Smooth muscle cell (in vitro differentiated cells): ENCODE measurements around the gene F10. TPM values are rescaled to one million over a fixed set of nuclear protein-coding genes. Genes with fewer than 3 reads are reported as not detected.

Experiments used
- DNase-seq: peaks from one replicate; lab custom pipeline; 2025; ENCODE audit not compliant: unreplicated experiment; lab: John Stamatoyannopoulos, UW
- H2AFZ ChIP-seq: fragments of 200-600 bp; sonication (generic); 2 replicates; pipeline ENCODE4 v1.6.0; 2016; ENCODE audit warnings: antibody characterized with exemption, low read depth, mild to moderate bottlenecking
- H3F3A ChIP-seq: fragments of 200-600 bp; sonication (generic); 2 replicates; pipeline ENCODE4 v1.6.0; 2017; ENCODE audit warnings: antibody characterized with exemption, low read depth
- H3K27ac ChIP-seq: fragments of 200-600 bp; sonication (generic); 2 replicates; pipeline ENCODE4 v1.5.1; 2016; ENCODE audit warnings: low read depth, mild to moderate bottlenecking
- H3K27me3 ChIP-seq: fragments of 200-600 bp; sonication (generic); 2 replicates; pipeline ENCODE4 v1.6.1; 2016; ENCODE audit warnings: low read depth, mild to moderate bottlenecking
- H3K36me3 ChIP-seq: fragments of 200-600 bp; sonication (generic); 2 replicates; pipeline ENCODE4 v1.5.1; 2016; ENCODE audit warnings: low read depth
- H3K4me1 ChIP-seq: fragments of 200-600 bp; sonication (generic); 2 replicates; pipeline ENCODE4 v1.5.1; 2016; ENCODE audit warnings: low read depth
- H3K4me2 ChIP-seq: fragments of 200-600 bp; sonication (generic); 2 replicates; pipeline ENCODE4 v1.6.0; 2016; ENCODE audit warnings: mild to moderate bottlenecking
- H3K4me3 ChIP-seq: fragments of 200-600 bp; sonication (generic); 2 replicates; pipeline ENCODE4 v1.5.1; 2016; ENCODE audit warnings: mild to moderate bottlenecking
- H3K79me2 ChIP-seq: fragments of 200-600 bp; sonication (generic); 2 replicates; pipeline ENCODE4 v1.6.0; 2016; ENCODE audit warnings: low read depth, mild to moderate bottlenecking
- H3K9ac ChIP-seq: fragments of 200-600 bp; sonication (generic); 2 replicates; pipeline ENCODE4 v1.6.0; 2016; ENCODE audit warnings: low read depth
- H3K9me3 ChIP-seq: fragments of 200-600 bp; sonication (generic); replicated peaks from 2 replicates; pipeline ENCODE4 v1.5.1; 2016; ENCODE audit warnings: low read depth
- H4K20me1 ChIP-seq: fragments of 200-600 bp; sonication (generic); 2 replicates; pipeline ENCODE4 v1.6.0; 2016; ENCODE audit warnings: low read depth
- CTCF ChIP-seq: fragments of 200-600 bp; sonication (generic); IDR thresholded peaks from 2 replicates; pipeline ENCODE4 v1.5.1; 2017; ENCODE audit warnings: borderline replicate concordance, mild to moderate bottlenecking, antibody characterized with exemption; ENCODE audit not compliant: insufficient read depth, poor library complexity, severe bottlenecking
- WGBS: methylation state at CpG from one replicate; pipeline ENCODE4 v1.1.7; 2016; ENCODE audit warnings: low lambda C conversion rate; 5-methylcytosine and 5-hydroxymethylcytosine counted together
- polyA plus RNA-seq: library from polyadenylated mRNA; unstranded; fragments of >200 nt; fragmentation: Nextera tagmentation; extraction: Ambion mirVana; gene quantifications from 2 replicates; pipeline ENCODE4 v1.2.1, GENCODE V29; 2016
- total RNA-seq: library from RNA; depleted of rRNA; stranded (reverse); fragments of >200 nt; gene quantifications from 2 replicates; pipeline ENCODE4 v1.2.3, GENCODE V29; 2014

Gene F10
- total and polyA plus RNA-seq, 2 experiments from 2014 or later: 17.1 to 43.7 TPM

GRCh38 chr13:113080901-113081521, 41.6 kb upstream of the F10 start:
- no peak for TF ChIP-seq CTCF
- Histone ChIP-seq H3K79me2 (no peaks in the 10 kb centered on the region), H4K20me1 (no peaks in the 10 kb centered on the region), H3K4me1 (no peaks in the 10 kb centered on the region), H3K9ac (no peak overlapping the region), H3F3A (no peaks in the 10 kb centered on the region), H3K27me3 (no peaks in the 10 kb centered on the region), H3K9me3 (no peaks in the 10 kb centered on the region), H3K27ac (no peak overlapping the region), H3K4me2 (no peak overlapping the region), H2AFZ (no peak overlapping the region), H3K4me3 (no peak overlapping the region), H3K36me3 (no peaks in the 10 kb centered on the region)
- no peak for DNase-seq
- WGBS: 88% methylated on average over 25 of the region's 25 CpGs

- no peak for DNase-seq
- H2AFZ ChIP-seq: no peak overlapping the region
- H3K4me1 ChIP-seq: no peaks in the 10 kb centered on the region
- no peaks in the 10 kb centered on the region for H3K36me3 ChIP-seq
- H3K9me3 ChIP-seq: no peaks in the 10 kb centered on the region
- no peak for TF ChIP-seq CTCF
- H4K20me1 ChIP-seq: no peaks in the 10 kb centered on the region
- no peak overlapping the region for H3K9ac ChIP-seq
- WGBS: 95% methylated on average over 26 of the region's 26 CpGs
- no peak overlapping the region for H3K27ac ChIP-seq
- no peaks in the 10 kb centered on the region for H3F3A ChIP-seq
- H3K4me2 ChIP-seq: no peak overlapping the region
- no peaks in the 10 kb centered on the region for H3K79me2 ChIP-seq
- H3K27me3 ChIP-seq: no peaks in the 10 kb centered on the region
- H3K4me3 ChIP-seq: no peak overlapping the region
Measured at GRCh38 chr13:113082198-113083021, 40.2 kb upstream of the F10 start.

GRCh38 chr13:113083022-113083373, 39.6 kb upstream of the F10 start:
- Histone ChIP-seq H2AFZ (no peak overlapping the region), H3K9ac (no peak overlapping the region), H3K4me2 (no peak overlapping the region), H3K36me3 (no peaks in the 10 kb centered on the region), H3K27ac (no peak overlapping the region), H3K4me3 (no peak overlapping the region), H3K4me1 (no peaks in the 10 kb centered on the region), H3F3A (no peaks in the 10 kb centered on the region), H4K20me1 (no peaks in the 10 kb centered on the region), H3K79me2 (no peaks in the 10 kb centered on the region), H3K9me3 (no peaks in the 10 kb centered on the region), H3K27me3 (no peaks in the 10 kb centered on the region)
- DNase-seq: no peak
- TF ChIP-seq CTCF: no peak
- 93% methylated on average over 10 of the region's 10 CpGs for WGBS
